Stimulated activated CD8-positive, alpha-beta memory T cell treated with anti-CD3 and anti-CD28 coated beads, Interleukin-12 subunit alpha, Interleukin-12 subunit beta, amount 100 ng/mL, for 4 hours (primary cell): ENCODE results near the gene CCDC40.

Experiments
- DNase-seq: peaks from one replicate; pipeline ENCODE4 v3.0.0-alpha.2; 2020; ENCODE audit warnings: low read depth

The CCDC40 gene

DNA sequence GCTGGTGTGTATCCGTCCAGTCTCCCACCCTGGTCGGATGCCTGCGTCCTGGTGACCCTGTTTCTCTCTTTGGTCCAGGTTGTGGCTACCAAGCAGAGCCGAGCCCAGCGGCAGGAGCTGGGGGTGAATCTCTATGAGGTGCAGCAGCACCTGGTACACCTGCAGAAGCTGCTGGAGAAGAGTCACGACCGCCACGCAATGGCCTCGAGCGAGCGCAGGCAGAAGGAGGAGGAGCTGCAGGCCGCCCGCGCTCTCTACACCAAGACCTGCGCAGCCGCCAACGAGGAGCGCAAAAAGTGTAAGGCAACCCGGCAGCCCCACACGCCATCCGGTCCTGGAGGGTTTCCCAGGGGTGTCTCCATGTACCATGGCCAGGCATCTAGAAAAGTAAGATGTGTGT is 13.5 kb downstream of the CCDC40 start:
- DNase-seq = no peak

DNA sequence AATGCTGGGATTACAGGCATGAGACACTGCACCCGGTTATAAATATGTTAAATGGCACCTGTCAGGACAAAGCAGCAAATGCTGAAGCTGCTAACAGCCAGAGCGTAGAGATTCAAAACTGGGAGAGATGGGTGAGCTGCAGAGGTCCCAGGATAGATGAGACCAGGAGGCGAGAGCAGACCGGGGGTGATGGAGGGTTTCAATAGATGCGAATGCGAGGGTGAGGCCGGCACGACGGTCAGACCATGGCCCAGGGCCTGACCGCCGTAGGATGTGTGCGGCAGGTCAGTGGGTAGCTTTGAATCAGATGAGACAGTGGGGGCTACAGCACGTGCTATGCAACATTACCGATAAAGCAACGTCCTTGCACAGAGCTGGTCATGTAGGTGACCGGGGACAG is 14.3 kb downstream of the CCDC40 start:
- DNase-seq = no peak

DNA sequence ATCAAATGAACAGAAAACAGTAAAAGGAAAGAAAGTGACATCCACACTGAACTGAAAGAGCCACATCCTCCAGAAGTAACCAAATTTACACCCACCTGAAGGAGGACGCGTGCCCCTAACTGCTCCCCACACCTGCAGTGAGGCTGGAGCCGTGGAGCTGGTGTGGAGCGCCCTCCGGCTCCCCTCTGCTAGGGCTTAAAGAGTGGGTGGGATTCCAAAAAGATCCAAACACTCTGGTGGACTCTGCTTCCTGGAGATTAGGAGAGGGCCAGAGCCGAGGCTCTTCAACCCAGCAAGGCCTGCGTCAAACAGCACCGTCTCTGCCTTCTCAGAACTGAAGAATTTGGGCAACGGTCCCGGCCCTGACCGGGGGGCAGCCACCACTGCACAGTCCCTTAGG is 15.2 kb downstream of the CCDC40 start:
- DNase-seq = no peak

DNA sequence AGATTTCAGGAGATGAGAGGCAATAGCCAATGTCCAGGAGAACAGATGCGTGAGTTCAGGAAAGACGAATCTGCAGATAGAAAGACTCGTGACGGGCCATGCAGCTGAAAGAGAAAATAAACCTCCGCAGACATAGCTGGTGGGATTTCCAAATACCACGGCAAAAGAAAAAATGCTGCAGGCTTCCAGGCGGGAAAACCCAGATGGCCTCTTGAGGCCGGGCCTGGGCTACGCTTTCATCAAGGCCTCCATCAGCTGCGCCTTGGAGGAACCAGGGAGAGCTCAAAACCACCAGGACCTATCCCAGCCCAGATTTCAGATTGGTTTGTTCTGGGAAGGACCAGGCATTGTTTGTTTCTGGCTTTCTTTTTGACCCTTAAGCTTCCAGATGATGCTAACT is 16.7 kb downstream of the CCDC40 start:
- no peak for DNase-seq

DNA sequence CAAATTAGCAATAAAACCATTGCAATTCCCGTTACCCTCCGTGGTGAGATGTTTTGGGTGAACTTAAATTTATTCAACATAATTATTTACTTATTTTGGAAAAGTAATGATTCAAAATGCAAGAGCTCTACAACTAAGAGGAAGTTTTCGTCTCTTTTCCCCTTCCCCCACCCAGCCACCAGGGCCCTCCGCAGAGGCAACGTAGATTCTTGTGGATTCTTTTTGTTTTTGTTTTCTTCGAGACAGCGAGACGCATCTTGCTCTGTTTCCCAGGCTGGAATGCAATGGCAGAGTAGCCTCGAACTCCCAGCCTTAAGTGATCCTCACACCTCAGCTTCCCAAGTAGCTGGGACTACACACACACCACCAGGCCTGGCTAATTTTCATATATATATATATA is 19.2 kb downstream of the CCDC40 start:
- no peak for DNase-seq

DNA sequence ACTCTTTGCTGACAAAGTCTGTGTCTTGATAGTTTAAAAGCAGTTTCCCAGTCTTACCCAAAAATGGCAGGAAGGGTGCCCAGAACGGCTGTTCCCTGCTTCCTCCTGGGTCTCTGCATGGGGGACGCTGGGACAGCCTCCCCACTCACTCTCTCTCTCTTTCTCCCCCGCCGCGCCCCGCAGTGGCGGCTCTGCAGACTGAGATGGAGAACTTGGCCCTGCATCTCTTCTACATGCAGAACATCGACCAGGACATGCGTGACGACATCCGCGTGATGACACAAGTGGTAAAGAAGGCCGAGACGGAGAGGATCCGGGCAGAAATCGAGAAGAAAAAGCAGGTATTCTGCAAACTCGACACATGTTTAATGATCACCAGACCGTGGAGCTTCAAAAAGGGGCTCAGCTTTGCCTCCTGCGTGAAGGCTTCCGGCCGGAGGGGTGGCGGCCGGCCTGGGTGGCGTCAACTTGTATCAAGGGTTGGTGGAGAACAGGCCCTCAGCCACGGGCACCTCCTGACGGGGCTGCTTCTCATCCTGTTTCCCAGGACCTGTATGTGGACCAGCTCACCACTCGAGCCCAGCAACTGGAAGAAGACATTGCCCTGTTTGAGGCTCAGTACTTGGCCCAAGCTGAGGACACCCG is 22.0 kb downstream of the CCDC40 start:
- DNase-seq = no peak

DNA sequence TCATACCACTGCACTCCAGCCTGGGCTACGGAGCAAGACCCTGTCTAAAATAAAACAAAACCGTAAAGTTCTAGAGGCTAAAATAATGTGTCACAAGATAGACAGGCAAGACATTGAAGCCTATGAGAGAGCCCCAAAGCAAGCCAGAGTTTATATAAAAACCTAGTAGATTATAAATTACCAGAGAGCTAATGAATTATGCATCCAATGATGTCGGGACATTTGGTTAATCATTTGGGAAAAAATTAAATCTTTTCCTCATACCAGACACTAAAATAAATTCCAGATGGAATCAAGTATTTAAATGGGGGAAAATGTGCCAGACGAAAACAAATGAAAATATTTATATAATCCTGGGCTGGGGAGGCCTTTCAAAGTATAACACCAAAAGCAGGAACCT is 24.2 kb downstream of the CCDC40 start:
- no peak for DNase-seq

DNA sequence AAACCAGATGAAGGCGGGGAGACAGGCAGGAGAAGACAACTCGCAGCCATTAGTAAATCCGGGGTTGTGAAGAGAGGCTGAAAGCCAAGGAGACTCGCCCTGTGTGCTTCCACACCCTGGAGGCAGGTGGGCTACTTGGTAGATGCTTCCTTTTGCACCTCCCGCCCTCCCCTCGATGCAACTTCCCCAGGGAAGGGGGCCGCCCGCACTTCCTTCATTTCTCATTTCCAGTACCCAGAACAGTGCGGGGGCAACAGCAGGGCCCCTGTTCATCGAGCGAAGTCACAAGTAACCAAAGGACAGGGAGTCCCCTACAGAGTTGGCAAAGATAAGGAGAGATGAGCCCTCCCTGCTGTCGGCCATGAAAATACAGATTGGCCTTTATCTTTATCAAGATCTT is 25.0 kb downstream of the CCDC40 start:
- no peak for DNase-seq

DNA sequence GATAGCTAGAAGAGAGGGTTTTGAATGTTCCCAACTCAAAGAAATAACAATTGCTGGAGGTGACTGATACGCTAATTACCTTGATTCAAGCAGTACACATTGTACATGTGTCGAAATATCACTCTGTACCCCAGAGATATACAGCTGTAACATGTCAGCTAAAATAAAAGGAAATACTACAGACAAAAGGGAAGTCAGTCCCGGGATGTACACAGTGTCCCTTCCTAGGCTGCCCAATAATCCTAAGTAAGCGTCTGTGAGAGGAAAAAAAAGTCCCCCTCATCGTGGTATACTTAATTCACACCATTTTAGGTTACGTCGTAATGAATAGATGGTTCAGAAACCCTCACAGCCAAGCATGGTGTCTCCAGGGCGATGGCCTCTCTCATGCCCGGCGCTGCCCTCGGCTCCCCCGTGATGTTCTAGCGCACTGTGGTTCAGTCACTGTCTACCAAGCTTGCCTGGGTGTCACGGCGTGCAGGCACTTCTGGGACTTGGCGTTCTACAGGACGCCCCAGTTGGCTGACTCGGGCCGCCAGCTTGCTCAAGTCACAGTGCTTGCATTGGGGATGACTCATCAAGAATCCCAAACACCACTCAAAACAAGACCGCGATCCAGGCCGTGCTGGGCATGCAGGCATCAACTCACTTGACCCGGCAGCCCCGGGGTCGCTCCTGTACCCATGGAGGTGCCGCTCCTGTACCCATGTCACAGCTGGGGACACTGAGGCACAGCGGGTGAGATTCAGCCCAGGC is 27.6 kb downstream of the CCDC40 start:
- DNase-seq = no peak

DNA sequence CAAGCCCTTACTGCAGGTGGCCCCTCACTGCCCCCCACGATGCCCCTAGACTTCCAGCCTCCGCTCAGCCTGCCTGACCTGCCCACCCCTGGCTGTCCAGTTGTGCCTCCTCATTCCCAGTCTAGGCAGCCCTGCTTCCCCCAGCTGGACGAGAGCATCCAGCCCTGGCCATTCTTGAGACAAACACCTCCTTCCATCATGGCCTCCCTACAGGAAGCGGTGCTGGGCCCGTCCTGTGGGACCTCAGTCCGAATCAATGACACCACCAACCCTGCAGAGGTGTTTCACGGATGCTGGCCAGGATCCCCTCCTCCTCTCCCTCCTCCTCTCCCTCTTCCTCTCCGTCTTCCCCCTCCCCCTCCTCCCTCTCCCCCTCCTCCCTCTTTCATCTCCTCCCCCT is 28.3 kb downstream of the CCDC40 start:
- DNase-seq = no peak

DNA sequence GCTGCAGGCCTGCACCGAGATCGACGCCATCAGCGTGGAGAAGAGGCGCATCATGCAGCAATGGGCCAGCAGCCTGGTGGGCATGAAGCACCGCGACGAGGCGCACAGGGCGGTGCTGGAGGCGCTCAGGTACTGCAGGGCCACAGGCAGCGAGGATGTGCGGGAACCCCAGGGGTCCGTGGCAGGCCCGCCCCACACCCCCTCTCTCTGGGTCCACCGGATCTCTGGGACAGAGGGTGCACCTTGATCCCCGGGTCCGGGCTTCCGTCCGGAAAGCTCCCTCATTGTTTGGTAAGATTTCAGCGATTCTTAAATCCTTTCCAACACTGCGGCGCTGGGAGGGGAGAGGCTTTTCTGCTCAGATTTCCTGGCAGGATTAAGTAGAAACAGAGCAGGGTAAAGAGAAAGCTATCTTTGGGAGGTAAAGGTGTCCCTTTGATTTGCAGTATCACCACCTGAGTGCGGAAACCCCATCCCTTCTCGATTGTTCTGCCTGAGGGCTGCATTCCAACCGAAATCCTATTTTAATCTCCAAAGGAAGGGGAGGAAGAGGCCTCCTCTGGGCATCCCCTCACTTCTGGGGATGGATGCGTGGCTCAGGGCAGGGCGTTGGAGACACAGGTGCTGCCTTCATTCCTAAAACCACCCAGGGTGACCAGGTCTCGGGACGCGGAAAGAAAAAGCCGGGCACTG is 29.2 kb downstream of the CCDC40 start:
- no peak for DNase-seq

DNA sequence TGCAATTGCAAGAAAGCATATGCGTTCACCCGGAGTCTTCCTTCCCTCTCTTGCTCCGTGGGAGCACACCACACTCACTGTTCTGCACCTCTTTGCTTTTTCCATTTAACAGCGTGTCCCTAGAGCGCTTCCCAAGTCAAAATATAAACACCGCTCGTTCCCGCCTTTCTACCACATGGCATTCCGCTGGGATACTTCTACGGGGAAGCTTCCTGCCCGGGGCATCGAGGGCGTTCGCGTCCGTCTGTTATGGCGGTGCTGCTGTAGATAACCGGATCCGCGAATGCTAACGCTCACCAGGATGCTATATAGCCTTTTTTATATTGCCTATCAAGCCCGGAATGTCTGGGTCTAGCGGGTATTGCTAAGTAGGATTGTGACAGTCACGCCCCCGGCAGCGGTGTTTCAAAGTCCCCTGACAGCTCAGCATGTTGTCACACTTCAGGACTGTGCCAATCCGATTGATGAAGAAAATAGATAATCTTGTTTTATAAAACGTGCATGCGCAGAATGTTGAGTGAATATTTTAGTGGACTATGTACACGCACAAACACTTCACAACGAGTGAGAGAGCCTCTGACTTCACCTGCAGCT is 31.0 kb downstream of the CCDC40 start:
- no peak for DNase-seq

DNA sequence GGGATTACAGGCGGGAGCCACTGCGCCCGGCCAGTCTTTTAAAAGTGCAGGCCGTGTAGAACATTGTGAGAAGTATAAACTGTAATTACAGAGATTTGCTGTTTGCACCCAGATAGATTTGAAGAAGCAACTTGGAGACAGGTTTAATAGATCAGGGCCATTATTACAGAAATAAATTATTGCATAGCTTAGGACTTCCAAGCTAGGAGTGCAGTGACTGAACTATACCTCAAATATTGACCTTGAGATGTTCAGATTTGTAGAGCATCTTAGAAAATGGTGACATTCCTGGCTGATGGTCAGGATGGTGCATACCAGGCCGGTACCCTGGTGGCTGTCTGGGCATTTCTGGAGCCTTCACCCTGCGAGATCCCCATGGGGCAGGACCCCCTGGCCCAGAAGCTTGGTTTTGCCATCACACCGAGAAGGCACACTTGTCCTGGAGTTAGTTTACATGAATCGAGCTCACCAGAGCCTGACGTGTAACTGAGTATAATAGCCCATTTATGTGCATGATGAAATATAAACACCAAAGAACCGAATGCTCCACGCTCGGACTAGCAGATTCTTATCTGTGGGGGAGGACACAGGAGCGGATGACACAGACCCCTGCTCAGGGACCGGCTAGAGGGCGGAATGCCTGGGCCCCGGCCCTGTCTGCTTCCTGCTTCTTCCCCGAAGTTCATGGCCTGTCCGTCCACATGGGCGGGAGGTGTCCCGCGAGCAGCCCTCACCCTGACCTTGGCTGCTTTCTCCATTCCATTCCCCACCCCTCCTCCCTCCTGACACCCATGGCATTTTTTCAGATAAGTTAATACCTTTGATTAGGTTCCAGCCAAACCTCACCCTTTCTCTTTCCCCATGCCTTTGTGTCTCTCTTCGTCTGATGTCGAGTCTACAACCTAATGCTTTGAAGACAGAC is 32.1 kb downstream of the CCDC40 start:
- no peak for DNase-seq

DNA sequence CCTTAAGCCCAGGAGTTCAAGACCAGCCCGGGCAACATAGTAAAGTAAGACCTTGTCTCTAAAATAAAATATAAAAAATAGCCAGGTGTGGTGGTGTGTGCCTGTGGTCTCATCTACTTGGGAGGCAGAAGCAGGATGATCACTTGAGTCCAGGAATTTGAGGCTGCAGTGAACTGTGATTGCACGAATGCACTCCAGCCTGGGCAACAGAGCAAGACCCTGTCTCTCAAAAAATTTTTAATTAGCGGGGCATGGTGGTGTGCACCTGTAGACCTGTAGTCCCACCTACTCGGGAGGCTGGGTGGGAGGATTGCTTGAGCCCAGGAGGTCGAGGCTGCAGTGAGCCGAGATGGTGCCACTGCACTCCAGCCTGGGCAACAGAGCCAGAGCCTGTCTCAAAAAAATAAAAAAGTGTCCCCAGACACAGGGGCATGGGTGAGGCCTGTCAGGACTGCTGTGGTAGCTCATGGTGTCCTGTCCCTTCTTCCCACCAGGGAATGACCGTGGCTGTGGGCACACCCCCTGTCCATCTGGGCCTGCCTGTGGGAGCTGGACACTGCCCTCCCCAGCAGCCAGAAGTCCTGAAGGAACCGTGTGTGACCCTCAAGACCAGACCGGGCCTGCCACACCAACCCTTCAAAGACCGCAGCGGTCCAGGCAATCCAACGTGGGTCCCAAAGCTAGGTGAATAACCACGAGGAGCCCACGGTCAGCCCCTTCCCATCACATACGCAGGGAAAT is 34.1 kb downstream of the CCDC40 start:
- no peak for DNase-seq

DNA sequence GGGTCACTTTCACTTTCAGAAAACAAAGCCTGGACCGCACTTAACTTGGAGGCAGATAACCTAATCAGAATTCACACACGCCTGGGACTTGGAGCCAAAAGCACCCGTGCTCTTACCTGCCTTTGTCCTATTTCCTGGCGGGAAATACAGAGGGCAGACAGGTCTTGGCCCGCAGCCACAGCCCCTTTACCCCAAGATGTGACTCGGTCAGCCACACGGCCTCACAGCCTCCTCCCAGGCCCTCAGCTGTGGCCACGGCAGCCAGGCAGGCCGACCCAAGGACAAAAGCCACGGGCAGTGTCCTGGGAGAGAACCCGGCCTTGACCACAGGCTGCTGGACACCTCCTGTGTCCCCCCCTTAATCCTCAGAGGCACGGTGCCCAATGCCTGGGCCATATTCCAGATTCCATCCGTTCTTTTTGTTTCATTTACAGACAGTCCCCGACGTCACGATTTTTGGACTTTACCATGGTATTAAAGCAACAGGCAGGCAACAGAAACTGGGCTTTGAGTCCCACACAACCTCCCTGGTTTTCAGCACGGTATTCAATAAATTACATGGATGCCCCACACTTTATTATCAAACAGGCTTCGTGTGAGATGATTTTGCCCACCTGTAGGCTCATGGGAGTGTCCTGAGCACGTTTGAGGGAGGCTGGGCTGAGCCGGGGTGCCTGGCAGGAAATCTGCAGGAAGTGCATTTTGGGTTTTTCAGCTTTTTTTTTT is 34.8 kb downstream of the CCDC40 start:
- DNase-seq = no peak

DNA sequence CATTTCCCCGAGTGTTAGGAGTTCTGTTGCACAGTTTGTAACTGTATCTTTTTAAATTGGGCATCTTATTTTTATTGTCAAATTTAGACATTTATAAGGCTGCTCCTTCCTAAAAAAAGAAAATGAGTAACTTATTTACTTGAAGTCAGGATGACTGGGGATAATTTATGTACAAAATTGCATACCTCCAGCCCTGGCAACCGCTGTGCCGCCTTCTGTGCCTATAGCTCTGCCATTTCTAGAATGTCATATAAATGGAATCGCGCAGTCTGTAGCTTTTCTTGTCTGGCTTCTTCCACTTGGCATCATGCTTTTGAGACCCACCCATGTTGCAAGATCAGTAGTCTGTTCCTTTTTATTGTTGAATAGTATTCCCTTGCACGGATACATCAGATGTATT is 36.0 kb downstream of the CCDC40 start:
- DNase-seq = no peak

DNA sequence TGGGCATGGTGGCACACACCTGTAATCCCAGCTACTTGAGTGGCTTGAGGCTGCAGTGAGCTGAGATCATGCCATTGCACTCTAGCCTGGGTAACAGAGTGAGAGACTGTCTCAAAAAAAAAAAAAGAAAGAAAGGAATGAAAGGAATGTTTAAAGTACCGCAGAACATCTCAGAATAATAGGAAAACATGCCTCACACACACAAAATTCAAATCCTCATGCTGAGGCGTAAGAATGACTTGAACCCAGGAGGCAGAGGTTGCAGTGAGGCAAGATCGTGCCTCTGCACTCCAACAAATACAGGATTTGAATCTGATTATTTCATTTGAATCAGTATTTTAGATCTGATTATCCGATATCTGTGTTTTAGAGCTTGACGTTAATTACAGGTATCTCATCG is 43.6 kb downstream of the CCDC40 start:
- no peak for DNase-seq

DNA sequence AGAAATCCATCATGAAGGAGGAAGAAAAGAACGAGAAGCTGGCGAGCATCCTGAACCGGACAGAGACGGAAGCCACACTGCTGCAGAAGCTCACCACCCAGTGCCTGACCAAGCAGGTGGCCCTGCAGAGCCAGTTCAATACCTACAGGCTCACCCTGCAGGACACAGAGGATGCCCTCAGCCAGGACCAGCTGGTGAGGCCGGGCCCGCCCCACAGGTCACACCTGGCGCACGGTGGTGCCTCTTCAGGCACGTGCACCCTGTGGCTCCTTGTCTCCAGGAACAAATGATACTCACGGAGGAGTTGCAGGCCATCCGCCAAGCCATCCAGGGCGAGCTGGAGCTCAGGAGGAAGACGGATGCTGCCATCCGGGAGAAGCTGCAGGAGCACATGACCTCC is 45.2 kb downstream of the CCDC40 start:
- DNase-seq = no peak

DNA sequence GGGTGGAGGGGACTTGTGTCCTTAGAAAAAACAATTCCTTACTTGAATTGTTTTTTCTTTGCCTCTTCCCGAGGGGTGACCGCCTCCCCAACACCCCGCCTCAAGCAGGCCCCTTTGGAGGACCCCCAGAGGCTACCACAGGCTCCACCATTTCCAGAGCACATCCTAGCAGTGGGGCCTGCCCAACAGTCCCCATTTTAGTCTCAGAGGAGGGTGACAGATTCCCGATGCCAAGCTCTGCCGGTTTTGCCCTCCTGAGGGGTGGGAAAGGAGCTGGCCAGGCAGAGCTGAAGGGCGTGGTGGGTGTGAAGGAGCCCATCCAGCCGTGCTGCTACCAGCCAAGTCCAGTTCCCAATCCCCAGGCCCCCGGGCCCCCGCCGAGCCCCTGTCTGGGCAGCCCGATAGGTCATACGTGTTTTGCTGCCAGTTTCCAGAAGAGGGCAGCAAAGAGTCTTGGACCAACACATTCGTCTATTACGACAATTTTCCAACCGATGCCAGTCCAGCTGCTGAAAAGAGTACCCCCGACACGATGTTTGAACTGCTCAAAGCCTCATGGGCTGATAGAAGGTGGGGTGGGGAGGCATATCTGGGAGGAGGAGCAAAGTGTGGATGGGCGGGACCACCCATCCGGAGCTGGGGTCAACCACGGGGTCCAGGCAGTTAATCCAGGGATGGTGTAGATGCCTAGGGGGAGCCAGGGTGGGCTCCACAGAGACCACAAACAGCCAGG is 46.1 kb downstream of the CCDC40 start:
- peak; percentile 31 for DNase-seq

DNA sequence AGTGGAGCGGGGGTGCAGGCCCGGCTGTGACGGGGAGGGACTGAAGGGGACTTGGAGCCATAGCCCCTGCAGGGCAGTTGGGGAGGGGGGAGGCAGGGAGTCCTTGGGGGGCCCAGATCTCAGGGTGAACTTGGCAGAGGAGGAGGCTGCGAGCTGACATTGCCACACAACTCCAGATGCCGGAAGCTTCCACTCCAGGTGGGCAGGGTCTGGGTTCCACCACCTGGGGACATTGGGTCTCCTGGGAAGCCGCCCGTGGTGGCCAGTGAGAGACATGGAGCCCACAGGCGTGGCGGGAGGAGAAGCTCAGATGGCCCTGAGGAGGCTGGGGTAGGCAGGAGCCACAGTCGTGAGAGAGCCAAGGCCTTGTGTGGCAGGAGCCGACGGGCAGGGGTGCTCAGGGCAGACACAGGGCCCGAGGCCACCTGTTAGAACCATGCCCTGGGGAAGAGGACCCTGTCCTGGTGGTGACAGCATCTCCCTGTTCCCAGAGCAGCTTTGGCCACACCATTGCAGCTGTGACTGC is 46.8 kb downstream of the CCDC40 start:
- no peak for DNase-seq
